HL-60/S4 treated with phorbol 12-myristate 13-acetate at 8.2 ng/mL for 4 days and 3 days (cell line): Measurements from ENCODE around the gene ZDHHC12.

Experiments used
- in situ Hi-C: fragments of 300-500 bp; cut with MboI; formaldehyde crosslinking; loops from 2 replicates; pipeline ENCODE4 v1.15.0; 2022; ENCODE audit warnings: low sequenced_read_pairs

ZDHHC12 gene, protein sequence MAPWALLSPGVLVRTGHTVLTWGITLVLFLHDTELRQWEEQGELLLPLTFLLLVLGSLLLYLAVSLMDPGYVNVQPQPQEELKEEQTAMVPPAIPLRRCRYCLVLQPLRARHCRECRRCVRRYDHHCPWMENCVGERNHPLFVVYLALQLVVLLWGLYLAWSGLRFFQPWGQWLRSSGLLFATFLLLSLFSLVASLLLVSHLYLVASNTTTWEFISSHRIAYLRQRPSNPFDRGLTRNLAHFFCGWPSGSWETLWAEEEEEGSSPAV

DNA sequence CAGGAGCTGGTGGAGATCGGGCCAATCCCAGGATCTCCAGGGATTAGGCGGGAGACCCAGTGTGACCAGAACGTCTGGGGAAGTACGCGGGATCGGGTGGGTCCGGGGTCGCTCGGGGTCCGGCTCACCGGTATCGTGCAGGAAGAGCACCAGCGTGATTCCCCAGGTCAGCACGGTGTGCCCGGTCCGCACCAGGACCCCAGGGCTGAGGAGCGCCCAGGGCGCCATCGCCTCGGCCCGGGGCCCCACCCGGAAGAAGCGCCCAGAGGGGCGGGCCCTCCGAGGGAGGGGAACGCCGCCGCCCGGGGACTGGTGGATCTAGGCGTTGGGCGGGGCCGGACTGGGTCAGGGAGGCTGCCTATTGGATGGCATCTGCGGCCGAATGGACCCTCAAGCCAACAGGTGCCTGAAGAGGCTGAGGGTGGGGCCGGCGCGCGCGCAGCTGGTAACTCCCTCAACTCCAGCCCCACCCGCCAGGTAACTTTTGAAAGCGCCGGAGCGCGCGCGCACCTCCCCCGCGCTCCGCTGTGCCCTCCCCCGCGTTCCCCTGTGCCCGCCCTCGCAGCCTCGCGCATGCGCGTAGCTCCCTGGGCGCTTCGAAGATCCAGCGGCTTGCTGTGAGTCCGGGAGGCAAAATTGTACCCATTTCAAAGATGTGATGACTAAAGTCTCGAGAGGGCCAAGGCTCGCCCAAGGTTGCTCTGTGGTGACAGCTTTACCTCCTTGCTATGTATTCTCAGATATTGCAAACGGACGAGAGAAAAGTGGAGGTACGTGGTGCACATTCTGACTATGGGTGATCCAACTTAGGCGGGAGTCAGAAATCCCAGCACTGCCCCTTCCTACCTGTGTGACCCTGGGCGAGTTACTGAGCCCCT lies at the start of gene ZDHHC12:
ZDHHC12 (minus strand) TSS at position 262 of the 878 bp plus-strand sequence; CDS start at position 228, 34 bp downstream.
- in situ Hi-C loops, result no loop called here

DNA sequence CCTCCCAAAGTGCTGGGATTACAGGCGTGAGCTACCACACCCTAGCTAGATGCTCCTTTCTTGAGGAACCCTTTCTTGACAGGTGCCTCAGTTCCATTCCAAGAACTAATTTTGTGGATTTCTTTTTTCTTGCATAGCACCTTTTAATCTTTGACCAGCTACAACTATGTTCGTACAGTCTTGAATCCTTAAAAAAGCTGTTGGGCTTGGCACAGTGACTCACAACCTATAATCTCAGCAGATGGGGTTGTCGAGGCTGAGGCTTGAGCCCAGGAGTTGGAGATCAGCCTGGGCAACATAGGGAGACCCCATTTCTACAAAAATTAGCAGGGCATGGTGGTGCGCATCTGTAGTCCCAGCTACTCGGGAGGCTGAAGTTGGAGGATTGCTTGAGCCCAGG lies 49.1 kb upstream of the ZDHHC12 start:
- in situ Hi-C loops, result no loop called here

DNA sequence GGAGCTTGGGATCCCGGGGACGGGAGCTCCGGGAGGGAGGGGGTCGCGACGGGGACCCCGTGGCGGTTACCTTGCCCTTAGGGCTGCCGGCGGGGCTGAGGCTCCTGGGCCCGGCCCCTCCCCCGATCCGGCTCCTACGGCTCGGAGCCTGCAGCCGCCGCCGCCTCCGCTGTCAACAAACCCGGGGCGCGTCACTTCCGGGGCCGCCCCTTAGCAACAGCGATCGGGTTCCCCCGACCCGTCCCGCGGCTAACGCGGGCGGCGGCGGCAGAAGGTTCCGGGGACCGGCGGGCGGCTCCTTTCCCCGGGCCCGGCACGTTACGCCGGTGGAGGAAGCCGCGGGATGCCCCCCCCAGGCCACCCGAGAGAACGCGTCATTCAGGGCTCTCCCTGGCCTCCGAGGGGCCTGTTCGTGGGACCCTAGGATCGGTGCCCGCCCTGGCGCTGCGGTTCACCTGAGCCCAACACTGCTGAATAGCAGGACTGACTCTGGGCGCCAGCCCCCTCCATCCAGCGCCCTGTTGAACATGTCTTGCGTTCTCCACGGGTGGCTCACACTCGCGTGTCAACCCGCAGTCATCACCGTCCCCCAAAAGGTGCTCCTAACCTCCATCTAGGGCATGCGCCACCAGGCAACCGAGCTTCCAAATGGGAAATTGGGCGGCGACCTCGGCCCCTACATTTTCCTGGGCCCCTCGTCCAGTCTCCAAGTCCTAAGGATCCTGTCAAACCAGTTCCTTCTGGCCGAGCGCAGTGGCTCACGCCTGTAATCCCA lies 48.0 kb upstream of the ZDHHC12 start, which contains the start of gene ZER1:
ZER1 (minus strand) TSS at position 183 of the 775 bp plus-strand sequence. CDS start 16,362 bp downstream, outside the sequence.
- in situ Hi-C loops, result no loop called here

DNA sequence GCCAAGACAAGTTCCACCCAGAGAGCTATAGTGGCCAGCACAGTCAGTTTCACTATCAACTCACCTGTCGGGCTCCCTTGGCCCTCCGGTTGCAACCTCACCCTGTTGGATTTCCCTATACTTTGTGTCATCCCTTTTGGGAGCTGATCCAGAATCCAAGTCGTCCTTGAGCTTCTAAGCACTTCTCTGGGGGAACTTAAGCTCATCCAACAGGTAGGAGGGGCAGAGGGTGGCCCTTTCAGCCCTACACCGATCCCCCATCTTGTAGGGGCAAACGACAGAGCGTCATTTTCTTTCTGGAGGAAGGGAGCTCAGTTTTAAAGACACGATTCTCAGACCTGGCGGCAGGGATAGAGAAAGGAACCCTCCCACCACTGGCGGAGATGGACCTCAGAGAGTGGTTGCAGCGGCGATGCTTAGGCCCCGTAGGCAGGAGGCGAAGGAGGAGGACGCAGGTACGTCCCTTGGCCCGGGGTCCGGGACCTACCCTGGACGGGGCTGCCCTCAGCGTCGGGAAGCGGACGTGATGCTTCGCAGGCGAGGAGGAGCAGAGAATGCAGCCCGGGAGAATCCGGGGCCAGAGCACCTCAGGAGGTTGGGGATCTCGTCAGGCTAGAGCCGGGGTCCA lies 47.3 kb upstream of the ZDHHC12 start:
- in situ Hi-C loops, result no loop called here

DNA sequence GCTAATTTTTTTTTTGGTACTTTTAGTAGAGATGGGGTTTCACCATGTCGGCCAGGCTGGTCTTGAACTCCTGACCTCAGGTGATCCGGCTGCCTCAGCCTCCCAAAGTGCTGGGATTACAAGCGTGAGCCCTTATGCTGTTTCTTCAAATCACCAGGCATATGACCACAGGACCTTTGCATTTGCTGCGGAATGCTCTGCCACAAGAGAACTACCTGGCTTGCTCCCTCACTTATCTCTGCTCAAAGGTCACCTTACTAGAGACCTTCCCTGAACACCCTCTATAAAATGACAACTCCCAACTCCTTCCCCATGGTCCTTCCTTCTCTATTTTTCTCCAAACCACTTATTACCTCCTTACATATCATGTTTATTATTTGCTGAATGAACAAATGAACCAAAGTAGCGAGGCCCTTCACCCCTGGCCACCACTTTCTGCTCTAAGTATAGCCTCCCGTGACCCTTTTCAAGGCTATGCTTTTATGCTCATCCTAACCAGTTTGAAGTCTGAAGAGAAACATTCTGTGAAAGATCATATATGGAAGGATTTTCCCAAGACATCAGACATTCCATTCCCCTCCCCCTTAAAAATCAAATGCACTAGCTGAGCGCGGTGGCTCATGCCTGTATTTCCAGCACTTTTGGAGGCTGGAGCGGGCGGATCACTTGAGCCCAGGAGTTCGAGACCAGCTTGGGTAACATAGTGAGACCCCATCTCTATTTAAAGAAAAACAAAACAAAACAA lies 46.5 kb upstream of the ZDHHC12 start:
- in situ Hi-C loops, result no loop called here

DNA sequence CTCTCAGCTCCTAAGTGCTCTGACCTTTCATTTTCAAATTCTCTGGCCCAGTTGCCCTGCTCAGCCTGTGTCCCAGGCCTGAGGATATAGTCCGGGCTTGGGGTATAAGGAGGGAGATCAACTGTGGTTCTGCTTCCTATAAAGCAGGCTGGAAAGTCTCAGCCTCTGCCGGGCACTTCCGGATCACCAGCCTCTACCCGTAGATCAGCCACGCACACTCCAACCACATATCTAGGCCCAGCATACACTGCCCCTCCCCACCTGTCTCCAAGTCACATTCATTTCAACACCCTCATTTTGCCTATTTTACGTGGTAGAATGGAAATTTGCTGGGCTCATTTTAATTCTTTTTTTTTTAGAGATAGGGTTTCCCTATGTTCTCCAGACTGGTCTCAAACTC lies 44.7 kb upstream of the ZDHHC12 start:
- in situ Hi-C loops, result no loop called here

DNA sequence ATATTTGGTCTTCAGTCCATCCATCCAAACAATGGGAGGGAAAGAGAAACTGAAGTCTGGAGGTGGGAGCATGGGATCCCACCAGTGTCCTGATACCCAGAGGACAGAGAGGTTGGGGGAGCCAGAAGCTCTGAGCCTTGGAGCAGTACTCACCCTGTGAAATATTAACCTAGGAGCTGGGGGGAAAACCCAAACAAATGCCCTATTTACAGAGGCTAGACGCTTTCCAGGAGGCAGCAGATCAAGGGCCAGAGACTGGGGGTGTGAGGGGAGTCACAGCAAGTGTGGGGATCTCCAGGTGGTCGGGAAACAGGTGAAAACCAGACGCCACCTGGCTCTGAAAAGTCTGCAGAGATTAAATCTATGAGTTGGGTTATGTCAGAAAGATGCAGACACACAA lies 41.6 kb upstream of the ZDHHC12 start:
- in situ Hi-C loops, result no loop called here

DNA sequence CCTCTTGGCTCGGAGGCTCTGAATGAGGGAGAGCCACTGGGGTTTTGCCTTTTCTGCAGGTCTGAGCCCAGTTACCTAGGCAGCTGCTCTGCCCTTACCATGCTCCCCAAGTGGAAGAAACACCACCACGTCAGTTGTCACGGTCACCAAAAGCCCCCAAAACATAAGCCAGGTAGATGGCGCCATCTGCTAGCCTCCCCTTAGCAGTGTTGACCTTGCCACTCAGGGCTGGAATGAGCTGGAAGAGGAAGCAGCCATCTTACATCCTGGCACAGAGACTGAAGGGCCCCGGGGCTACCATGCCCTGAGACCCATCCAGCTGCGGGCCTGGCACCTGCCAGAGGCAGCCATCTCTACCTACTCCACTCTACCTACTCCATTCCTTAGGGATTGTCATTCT lies 40.4 kb upstream of the ZDHHC12 start:
- in situ Hi-C loops, result no loop called here

DNA sequence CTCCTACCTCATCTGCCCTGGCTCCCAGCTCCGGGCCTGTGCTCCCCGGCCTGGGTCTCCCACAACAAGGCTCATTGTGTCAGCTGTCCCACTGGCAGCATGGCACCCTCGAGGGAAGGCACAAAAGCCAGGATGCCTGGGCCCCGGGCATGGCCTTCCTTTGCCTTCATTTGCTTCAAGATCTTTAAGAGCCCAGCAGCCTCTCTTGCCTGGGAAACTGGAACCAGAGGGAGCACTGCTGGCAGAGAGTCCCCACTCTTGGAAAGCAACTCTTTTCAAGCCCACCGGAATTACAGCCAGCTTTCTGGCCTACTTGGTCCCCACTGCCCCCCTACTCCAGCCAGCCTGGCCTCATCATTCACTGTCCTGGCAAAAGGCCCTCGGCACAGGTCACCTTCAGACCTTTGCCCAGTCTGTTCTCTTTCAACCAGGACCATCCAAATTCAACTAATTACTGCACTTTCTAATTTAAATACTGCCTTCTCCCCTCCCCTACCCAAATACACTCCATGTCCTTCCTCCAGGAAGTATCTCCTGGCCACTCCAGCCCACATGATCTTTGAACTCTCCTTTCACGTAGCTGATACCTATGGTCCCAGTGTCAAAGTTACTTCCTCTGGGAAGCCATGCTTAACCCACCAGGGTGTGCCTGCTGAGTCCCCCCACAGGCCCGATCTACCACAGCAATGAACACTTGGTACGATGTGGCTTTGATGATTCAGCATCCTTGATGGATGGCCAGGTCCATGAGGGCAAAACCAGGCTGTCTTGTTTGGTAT lies 38.9 kb upstream of the ZDHHC12 start:
- in situ Hi-C loops, result no loop called here

DNA sequence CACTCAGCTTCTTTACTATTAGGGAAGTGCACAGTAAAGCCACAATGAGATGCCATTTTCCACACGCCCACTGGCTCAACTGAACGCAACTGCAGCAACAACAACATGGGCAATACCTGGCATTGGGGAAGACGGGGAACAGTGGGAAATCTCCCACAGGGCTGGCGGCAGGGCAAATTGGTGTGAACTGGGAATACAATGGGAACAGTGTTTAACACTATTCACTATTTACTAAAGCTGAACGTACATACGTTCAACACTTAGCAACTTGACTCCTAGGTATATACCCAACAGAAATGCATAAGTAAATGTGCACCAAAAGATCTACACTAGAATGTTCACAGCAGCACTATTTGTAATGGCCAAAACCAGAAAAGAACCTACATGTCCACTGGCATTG lies 33.7 kb upstream of the ZDHHC12 start:
- in situ Hi-C loops, result no loop called here

DNA sequence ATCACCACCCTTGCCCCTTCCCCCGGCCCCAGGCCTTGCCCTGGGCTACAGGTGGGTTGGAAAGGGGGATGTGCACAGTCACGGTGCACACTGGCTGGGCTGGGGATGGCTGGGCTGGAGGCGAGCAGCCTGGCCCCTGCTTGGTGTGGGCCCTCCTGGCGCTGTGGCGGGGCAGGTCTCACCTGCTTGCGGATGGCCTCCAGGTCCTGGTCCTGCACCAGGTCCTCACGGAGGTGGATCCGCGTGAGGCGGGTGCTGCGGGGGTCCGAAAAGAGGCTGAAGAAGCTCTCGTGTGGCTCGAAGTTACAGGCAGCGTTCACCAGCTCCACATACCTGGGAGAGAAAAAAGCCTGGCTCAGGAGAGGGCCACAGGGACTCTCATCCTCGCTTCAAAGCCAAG lies 29.7 kb upstream of the ZDHHC12 start:
- in situ Hi-C loops, result no loop called here

DNA sequence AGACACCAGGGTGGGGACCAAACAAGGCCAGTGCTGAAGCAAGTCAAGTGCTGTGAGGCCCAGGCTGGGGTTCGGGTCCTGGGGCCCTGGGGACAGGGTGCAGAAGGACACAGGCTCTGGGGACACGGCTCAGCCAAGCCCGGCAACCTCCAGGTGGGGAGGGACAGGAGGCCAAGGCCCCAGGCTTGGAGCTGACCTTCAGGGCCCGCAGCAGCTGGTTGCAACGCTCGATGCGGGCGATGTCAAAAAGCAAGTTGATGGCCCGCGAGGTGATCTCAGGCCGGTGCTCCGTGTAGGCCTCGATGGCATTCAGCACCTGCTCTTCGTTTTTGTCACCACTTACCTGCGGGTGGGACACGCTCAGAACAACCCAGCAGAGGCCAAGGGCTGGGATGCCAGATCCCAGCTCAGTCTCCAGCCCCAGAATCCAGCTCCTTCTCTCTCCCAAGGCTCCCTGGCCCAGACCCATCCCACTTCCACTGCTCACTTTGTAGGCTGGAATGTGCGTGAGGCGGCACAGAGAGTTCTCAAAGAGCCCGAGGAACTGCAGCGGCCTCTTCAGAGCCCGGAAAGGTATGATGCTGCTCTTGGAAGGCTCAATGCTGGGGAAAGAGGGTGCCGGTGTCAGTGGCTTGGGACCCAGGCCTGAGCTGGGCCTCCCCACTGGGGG lies 27.1 kb upstream of the ZDHHC12 start:
- in situ Hi-C loops, result no loop called here

DNA sequence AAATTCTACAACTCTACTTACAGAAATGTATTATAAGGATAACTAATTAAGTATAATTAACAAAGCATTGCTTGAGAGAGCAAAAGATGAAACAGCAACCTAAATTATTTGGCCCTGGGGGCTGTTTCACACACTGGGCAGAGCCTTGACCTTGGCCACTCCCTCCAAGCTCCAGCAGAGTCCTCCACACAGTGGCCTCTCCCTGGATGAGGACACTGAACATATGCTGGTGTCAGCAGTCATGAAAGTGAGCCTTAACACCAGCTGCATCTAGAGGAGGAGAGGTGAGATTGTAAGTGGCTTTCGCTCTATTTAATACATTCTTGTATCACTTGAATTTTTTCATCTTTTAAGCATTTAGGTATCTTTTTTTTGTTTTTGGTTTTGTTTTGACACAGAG lies 23.3 kb upstream of the ZDHHC12 start:
- in situ Hi-C loops, result no loop called here

DNA sequence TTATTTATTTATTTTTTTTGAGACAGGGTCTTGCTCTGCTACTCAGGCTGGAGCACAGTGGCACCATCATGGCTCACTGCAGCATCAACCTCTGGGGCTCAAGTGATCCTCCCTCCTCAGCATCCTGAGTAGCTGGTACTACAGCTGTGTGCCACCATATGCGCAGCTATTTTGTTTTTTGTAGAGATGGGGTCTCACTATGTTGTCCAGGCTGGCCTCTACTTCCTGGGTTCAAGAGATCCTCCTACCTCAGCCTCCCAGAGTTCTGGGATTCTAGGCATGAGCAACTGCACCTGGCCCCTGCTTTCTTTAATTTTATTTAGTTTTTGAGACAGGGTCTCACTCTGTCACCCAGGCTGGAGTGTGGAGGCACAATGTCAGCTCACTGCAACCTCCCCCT lies 19.5 kb upstream of the ZDHHC12 start:
- in situ Hi-C loops, result no loop called here

DNA sequence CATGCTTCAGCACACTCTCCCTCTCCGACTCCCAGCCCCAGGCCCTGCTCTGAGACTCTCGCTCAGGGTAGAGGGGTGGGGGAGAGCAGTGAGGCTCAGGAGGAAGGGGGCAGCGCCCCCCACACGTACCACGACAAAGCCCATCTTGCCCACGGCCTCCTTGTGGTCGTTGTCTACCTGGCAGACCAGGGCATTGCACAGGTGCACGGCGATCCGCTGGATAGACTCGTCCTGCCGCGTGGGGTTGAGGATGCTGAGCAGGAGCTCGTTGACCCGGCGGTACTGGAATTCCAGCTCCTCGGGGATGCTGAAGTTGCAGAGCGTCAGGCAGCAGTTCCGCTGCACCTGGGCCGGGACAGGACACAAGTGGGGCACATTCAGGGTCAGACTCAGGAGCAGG lies 18.5 kb upstream of the ZDHHC12 start:
- in situ Hi-C loops, result no loop called here

DNA sequence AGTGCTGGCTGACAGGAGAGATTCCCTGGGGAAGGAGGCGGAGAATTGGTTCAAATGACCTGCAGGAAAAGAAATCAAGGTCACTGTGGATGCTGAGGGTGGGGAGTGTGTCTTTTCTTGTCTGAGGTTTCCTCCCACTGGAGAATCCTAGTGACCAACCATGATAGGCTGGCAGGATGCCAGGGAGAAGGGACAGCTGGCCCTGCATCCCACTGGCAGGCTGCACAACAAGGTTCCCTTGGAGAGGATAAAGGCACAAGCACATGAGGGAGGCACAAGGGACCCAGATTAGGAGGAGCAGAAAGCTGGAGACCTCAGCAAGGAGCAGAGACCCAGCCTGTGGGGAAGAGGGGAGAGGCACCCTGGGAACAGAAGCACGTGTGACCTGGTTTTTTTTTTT lies 11.4 kb upstream of the ZDHHC12 start:
- in situ Hi-C loops, result no loop called here

DNA sequence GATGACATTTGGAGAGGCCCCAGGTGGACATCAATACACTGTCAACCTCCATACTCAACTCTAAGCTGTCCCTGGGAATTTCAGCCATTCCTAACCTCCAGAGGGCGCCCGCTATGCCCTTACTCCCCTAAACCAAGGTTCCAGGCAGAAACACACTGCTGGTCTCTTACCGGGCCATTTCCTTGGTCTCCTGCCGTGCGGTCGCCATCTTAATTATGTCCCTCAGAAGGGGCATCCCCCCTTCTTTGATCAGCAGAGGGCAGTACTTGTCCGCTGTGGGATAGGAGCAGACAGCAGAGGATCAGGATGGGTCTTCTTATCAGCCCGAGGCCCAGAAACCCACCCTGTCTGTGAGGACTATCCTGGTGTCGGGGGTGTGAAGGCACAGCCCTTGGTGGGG lies 9.3 kb upstream of the ZDHHC12 start:
- in situ Hi-C loops, result no loop called here

DNA sequence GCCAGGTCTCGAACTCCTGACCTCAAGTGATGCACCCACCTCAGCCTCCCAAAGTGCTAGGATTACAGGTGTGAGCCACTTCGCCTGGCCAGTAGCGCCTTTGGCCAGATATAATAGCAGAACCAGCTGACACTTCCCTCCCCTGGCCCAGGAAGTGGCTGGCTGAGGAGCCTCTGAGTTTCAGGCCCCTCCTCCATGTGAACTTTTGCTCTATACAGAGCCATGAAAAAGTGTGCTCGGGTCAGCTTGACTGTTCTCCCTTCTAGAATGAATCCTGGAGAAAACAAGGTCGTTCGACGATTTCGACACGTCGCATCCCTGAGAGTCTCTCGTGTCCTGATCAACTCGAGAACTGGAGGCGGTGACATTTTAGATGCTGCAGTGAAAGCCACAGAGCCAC lies 8.6 kb upstream of the ZDHHC12 start:
- in situ Hi-C loops, result no loop called here

DNA sequence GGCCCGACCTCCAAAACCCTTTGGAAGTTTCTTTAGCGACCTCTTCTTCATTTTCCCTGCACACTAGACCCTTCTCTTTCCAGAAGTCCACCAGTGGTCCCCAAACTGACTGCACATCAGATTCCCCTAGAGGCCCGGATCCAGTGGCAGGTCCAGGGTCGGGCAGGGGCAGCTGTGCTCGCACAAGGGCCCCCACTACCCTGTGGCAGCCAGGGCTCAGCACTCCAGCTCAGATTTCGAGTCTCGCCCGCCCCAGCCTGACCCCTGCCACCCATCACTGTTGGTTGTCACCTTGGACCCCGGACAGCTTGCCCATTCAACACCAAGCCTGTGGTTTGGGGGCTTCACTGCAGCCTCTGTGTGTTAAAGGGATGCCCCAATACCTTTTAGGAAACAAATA lies 7.8 kb upstream of the ZDHHC12 start:
- in situ Hi-C loops, result no loop called here
